Skin of body (tissue), 3 donors: Measurements from ENCODE around the gene FAHD2B. TPM values are rescaled to one million over a fixed set of nuclear protein-coding genes. Genes with fewer than 3 reads are reported as not detected.
"Not testable (repeated sequence)": the region's sequence is repeated elsewhere in the genome, so short reads cannot be mapped to it uniquely, and the experiment has no call there.

Experiments
- DNase-seq: peaks from one replicate; lab custom pipeline; 2025; lab: John Stamatoyannopoulos, UW
- small RNA-seq: library from RNA; depleted of rRNA; stranded (forward); fragments of <200 nt; gene quantifications from one replicate; pipeline ENCODE3, GENCODE V24; 2014; ENCODE audit warnings: low replicate concordance
- total RNA-seq: library from RNA; depleted of rRNA; stranded (reverse); fragments of >200 nt; gene quantifications from one replicate; pipeline ENCODE4 v1.2.3, GENCODE V29; 2014

FAHD2B gene
- total RNA-seq, 1 donor from 2014 or later = 10.1 TPM

DNA sequence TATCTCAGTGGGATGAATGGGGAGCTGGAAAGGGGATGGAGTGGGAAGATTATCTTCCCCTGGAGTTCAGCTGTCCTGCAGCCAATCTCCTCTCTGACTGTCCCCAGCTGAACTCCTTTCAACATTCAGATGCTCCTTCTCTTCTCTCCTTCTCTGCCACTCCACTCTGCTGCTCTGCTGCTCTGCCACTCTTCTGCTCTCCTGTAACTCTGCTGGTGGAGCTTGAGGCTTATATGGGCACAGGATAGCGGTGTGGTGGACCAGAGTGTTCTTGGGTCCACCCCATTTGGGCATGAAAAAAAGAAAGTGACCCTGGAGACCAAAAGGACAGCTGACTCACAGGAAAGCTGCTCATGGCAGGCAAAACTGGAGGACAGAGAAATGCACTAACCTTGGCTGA is 26.6 kb downstream of the FAHD2B start:
- no peak for DNase-seq

DNA sequence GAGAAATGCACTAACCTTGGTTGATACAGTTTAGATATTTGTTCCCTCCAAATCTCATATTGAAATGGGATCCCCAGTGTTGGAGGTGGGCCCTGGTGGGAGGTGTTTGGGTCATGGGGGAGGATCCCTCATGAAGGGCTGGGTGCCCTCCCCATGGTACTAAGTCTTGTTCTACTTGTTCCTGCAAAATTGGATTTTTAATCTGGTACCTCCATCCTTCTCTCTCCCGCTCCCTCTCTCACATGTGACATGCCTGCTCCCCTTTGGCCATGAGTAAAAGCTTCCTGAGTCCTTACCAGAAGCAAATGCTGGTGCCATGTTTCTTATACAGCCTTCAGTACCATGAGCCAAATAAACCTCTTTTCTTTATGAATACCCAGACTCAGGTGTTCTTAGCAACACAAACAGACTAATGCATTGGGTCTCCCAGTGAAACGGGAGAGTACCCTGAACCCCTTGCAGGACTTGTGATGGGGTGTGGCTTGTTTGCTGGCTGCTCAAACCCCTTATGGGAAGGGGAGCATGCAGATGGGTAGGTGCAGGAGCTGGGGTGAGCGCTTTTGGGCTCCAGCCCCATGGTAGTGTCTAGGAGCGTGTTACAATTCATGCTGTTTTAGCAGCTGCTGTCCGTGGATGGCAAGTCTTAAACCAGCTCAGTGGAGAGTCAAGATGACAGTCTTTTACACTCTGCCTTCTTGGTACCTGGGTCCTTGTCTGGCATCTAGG is 27.2 kb downstream of the FAHD2B start:
- no peak for DNase-seq

DNA sequence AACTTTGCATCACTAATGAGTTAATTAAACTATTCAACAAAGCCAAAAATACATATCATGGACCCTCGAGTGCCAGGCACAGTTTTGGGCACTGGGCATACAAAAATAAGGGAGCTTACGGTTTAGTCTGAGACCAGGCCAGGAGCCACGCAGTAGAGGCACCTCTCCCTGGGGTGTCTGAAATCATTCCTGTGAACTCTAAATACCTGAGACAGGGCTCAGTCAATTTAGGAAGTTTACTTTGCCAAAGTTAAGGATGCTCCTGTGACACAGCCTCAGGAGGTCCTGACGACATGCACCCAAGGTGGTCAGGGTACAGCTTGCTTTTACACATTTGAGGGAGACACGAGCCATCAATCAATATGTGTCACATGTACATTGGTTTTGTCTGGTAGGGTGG is 28.7 kb downstream of the FAHD2B start:
- not testable (repeated sequence) for DNase-seq

DNA sequence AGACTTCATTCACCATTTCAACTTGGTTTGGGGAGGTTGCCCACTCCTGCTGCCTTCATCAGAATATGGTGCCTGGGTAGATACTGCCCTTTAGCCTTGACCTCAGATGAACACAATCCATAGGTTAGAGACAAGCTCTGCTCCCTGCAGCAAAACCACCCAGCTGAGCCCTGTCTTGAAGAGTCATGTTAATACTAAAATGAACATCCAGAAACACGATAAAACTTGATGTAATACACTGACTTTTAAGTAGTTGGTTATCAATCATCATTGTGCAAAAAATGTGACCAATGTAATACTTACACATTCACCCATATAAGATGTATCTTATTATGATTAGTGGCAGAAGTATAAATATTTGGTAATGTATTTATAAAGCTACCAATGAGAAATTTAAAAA is 32.7 kb downstream of the FAHD2B start:
- DNase-seq = not testable (repeated sequence)

DNA sequence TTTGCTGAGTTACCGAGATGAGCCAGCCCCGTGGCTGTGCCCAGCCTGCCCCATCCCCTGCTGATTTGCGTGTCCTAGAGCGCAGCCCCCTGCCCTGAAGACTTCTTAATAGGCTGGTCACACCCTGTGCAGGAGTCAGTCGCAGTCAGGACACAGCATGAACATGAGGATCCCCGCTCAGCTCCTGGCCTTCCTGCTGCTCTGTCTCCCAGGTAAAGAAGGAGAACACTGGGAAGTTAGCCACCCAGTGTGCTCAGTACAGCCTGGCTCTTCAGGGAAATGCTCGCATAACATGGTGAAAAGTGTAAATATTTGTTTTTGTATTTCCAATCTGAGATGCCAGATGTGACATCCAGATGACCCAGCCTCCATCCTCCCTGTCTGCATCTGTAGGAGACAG is 34.9 kb downstream of the FAHD2B start:
- DNase-seq = not testable (repeated sequence)

DNA sequence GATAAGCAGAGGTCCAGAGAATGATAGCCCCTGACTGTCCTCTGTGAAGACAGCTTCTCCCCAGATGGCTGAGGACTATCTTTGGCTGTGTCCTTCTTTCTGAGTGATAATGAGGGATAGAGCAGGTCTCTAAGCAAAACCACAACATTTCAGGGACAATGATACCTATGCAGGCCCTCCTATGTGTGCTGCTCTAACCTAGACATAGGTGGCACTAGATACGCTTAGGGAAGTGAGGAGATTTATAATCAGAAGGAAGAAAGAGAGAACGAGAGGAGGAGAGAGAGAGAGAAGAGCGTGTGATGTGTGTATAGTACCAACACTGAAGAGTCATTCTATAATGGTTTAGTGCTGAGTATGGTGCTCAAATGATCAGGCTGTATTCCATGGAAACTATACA is 38.5 kb downstream of the FAHD2B start:
- DNase-seq = not testable (repeated sequence)

DNA sequence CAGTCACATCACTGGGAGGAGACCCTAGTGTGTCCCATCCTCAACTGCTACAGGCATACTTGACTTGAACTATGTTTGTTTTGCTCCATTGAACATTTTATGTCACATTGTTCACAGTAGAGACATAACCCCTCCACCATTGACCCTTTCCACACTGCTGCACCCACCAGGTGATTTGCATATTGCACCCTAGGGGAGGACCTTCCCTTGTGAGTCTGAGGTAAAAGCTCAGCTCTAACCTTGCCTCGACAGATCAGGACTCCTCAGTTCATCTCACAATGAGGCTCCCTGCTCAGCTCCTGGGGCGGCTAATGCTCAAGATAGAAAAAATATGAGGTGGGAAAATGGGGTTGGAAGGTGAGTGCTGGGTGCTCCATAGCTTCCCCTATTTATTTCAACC is 44.6 kb downstream of the FAHD2B start:
- DNase-seq = not testable (repeated sequence)

DNA sequence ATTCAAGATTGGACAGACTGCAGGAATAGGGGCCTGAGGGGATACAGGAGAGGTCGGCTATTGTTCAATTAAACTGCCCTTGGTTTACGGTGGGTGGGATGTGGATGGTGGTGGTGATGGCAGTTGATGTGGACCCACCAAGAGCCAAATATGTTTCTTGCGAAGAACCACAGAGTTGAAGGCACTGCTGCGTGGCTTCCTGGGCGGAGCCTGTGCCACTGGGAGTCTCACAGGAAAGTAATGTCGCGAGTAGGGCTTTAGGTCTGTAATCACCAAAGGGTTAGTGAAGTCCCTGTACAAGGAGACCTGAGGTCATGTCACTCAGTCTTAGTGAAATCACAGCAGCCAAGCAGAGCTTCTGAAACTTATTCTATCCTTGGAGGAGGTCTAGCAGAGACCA is 46.2 kb downstream of the FAHD2B start:
- DNase-seq = not testable (repeated sequence)

DNA sequence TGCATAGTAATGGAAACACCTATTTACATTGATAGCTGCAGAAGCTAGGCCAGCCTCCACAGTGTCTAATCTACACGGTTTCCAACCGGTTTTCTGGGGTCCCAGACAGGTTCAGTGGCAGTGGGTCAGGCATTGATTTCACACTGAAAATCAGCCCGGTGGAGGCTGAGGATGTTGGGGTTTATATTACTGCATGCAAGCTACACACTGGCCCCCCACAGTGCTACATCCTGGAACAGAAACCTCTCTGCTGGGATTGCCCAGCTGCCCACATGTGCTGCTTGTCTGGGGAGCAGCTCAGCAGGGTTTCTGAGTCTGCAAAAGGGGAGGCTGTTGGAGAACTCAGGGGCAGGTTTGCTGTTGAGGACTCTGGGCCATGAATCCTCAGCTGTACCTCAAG is 48.0 kb downstream of the FAHD2B start:
- DNase-seq = not testable (repeated sequence)

DNA sequence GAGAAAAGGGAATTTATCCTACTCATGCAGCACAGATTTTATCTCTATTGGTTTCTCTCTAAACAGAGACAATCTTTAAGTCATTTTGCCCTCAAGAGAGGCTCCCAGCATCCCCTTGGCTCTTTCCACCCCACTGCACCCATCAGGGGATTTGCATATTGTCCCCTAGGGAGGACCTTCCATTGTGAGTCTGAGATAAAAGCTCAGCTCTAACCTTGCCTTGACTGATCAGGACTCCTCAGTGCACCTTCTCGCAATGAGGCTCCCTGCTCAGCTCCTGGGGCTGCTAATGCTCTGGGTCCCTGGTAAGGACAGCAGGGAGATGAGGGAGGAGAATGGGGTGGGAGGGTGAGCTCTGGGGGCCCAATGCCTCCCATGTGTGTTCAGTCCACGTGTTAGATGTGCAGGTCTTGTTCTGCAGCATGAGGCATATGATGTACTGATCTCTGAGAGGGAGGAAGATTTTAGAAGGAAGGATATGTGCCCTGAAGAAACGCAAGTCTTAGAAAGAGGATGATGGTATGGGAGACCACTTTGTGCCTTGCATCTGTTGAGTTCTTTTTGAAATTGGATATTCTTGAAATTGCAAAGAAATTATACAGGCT is 48.7 kb downstream of the FAHD2B start:
- DNase-seq = not testable (repeated sequence)

Small RNA genes within 50 kb of the gene (small RNA-seq; reads per million reads assigned to genes)
- not detected for gene AC018892.1
- gene IGKV1OR2-3 = not detected
- not detected for gene IGKV2OR2-2
- gene RN7SL313P = not detected

Other genes with a start within 250 kb of the FAHD2B start
- gene ANKRD39, start 236.9 kb downstream of the FAHD2B start, total RNA-seq = 4.4 TPM
- 24.3 TPM for gene SEMA4C, start 224.8 kb downstream of the FAHD2B start, total RNA-seq
- 0.79 TPM for gene FAM178B, start 108.3 kb downstream of the FAHD2B start, total RNA-seq
- 73.3 TPM for gene ANKRD36, start 18.3 kb upstream of the FAHD2B start, total RNA-seq